NOMO-1 (cell line): Measurements from ENCODE around the gene EEFSEC.

ENCODE experiments used
- DNase-seq, 2 experiments: peaks; one replicate each; lab custom pipeline; 2025; ENCODE audit not compliant: unreplicated experiment in 2 of 2; lab: John Stamatoyannopoulos, UW

EEFSEC gene

DNA sequence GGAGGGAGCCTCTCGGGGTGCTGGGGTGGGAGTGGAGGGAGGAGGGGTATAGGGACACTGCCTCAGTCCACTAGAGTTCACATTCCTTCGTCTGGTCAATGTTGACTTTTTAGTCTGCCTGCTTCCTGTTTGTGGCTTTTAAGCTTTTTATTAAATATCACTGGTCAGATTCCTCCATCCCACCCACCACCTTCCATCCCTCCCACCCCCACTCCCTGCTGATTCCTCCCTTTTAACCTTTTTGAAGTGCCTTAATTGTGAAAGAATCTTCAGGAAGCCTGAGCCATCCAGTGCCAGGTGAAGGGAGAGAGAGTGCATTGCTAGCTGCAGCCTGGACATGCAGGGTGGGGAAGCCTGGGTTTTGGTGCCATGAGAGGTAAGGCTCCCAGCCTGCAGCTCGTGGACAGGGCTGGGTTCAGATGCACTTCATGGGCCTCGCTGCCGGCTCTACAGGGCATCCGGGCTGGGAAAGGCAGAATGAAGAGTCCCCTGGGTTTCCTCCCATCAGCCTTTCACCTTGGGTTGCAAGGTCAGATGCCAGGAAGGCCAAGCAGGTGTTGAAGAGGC, 207.5 kb downstream of the EEFSEC start:
- no peak for DNase-seq

DNA sequence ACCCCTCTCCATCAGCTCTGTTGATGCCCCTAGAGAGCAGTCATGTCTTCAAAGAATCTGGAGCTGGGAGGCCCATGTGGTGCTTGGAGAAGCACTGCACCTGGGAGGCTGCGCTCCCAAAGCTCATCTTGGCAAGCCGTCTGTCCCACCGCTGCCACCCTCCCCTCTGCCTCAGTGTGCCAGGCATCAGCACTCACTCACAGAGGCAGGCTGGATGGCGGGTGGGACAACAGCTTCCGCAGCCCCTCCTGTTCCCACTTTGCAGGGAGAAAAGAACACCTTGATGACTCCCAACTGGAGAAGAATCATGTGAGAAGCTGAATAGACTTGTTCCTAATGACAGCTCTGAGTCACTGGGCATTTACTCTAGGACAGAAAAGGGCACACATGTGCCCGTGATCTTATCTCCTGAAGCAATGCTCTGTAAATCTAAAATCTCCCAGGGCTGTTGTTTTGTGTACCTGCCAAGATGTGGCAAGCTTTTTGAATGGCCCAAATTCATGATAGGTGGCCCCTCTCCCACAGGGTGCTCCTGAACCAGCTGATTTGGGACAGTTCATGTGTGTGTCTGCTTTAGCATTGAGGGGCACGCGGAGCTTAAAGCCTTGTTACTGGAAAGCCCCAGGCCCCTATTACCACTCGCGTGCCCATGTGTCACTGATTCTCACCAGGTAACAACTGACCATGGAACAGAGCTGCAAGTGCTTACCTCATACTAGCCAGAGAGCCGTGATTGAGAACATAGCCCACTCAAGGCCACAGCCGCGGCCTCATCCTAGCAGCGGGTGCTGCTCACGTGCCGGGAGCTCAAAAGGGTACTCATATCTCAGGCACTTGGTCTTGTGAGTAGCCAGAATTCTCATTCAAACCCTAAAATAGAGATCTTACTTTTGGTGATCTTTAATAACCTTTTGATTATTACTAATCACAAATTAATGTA, 209.0 kb downstream of the EEFSEC start:
- no peak for DNase-seq

DNA sequence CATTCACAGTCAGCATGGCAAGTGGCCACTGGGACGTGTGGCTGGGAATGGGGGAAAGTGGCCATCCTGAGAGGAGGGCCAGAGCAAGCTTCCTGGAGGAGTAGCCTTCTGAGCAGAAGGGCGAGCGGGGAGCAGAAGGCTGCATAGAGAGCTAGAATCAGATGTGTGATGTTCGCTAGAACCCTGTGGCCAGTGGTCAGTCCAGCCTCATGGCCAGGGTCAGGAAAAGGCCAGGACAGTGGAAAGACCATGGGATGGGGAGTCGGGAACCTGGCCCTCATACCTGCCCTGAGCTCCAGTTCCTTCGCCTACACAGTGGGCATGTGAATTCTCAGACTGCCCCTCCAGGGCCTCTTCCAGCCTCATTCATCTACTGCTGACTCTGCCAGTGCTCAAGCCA, 211.0 kb downstream of the EEFSEC start:
- DNase-seq = no peak

DNA sequence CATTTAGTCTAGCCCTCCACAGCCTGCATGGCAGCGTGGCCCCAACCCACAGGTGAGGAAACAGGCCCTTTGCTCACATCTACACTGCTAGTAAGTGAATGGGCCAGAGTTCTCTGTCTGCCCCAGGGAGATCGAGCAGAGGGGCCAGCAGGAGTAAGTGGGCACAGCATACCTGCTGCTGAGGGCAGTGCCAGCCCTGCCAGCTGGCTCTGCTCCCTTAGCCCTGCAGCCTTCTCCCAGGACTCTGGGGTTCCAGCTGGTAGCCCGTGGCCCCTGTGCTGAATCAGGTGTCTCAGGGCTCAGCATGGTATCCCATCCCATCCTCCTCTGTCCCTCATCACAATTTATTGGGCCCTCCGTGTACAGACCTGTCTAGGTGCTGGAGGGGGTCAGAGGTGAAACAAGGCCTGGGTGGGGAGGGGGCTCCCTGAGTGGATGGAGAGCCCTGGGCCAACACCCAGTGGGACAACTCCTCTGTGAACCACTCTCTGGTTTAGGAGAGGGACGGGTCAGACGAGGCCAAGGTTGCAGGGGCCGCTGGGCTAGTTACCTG, 211.6 kb downstream of the EEFSEC start:
- DNase-seq = no peak

DNA sequence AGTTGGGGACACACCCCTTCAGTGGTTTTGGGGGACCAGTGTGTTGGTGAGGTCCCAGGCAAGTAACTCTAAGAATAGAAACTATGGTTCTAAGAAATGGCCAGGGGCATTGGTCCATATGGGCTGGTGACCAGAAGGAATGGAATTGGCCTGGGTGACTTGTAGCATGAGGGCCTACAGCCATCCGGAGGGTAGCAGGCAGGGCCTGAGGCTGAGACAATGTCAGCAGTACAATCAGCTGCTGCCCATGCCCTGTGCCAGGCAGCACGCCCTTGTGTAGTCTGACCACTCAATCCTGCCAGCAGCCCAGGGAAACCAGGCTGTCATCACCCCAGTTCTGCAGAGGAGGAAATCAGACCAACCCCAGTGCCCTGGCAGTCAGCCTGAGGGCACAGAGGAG, 212.9 kb downstream of the EEFSEC start:
- no peak for DNase-seq

DNA sequence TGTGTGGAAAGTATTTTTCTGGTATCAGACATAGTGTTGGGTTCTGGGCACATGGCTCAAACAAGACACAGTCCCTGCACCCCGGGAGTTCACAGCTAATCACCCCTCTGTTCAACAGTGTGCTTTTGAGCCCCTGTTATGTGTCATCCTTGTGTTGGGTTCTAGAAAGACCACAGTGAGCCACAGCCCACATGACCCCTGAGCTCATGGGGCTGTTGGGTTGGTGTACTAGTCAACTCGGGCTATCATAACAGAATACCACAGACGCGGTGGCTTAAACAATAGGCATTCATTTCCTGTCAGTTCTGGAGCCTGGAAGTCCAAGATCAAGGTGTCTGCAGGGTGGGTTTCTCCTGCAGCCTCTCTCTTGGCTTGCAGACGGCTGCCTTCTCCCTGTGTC, 213.4 kb downstream of the EEFSEC start:
- DNase-seq = no peak

DNA sequence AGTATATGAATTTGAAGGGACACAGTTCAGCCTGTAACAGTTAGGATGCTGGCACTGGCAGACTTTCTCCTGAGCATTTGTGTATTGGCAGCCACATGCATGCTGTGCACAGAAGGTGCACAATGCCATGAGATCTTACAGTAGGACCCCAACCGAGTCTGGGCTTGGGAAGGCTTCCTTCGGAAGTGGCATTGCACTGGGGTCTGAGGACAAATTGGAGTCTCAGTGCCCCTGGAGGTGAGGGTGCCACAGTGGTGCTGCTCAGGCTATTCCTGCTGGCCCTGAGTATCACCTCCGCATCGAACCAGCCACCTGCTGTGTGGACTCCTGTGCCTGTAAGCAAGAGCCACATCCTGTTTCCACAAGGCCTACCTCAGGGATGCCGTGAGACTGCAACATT, 213.9 kb downstream of the EEFSEC start:
- no peak for DNase-seq

DNA sequence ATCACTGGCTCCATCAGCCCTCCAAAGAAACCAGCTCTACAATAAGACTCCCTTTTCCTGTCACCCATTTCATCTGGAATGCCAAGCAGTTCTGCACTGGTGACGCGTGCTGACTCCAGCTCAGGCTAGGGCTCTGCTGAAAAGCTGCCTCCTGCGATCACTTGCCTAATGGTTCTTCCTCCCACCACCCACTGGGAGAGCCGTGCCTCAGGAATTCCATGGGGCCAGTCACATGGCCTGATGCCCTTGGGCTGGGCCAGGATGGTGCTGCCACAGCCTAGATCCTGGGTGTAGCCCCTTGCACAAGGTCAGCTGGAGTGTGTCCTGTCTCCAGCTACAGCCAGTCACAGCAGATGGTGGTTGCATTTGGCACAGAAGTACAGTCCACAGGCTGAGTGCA, 214.5 kb downstream of the EEFSEC start:
- DNase-seq = no peak

DNA sequence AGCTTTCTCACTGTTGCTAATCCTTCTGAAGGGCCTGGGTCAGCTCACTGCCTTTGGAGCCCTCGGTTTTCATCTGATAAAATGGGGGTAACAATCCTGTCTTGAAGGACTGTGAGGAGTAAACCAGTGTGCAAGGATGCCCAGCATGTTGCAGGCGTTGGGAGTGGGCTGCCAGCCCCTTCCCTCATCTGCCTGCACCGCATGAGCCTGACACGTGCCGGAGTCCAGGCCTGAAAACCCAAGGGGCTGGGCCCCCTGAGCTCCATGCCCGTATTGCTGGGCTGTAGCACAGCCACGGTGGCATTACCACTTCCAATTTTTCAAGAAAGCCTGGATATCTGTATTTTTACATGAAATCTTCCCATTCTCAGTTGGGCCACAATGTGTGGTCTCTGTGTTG, 215.3 kb downstream of the EEFSEC start:
- DNase-seq = no peak

DNA sequence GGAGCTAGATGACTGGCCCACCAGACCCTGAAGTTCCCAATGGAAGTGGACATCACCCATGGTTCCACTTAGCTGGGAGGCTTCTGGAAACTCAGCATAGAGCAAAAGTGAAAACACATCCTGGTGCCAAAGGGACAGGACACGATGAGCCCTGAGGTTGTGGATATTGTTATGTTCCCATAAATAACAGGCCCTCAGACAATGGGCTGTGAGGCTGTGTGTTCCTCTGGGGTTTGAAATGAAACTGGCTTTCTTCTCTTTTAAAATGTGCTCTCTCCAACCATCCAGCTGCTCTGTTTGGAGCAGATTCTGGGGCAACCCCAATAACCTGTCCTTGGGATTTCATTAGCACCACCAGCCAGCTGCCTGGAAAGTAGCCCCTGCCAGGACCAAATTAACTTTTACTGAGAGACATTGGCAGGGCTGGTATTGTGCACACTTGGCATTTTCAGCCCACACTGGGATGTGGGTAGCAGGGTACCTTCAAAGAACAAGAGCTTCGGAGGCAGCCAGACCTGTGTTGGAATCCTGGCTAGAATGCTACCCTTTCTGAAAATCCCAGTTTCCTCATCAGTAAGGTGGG, 215.9 kb downstream of the EEFSEC start:
- no peak for DNase-seq

DNA sequence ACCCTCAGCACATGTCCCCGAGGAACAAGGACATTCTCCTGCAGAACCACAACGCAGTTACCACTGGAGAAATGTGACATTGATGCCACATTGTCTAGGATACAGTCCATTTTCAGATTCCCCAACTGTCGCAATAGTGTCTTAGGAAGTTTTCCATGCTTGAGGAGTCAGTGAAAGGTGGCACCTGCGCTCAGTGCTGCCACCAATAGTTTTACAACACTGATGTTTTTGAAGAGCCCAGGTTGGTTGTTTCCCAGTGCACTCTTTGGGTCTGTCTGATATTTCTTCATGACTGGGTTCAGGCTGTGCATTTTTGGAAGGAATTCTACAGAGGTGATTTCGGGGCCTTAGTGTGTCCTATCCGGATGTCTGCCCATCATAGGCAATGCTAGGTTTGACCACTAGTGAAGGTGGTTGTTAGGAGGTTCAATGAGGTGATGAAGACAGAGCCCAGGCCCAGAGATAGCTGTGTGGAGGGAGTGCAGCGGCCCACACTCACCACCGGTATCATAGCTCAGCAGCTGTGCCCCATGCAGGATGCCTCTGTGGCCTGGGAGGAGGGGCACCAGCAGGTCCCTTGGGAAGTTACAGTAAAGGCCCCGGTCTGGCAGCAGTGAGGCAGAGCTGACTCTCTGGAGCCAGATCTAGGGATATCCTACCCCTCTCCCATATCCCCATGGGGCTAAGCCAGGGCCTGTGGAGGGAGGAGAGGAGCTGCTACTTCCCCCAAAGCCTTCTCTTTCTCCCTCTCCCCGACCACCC, 216.8 kb downstream of the EEFSEC start:
- no peak for DNase-seq

DNA sequence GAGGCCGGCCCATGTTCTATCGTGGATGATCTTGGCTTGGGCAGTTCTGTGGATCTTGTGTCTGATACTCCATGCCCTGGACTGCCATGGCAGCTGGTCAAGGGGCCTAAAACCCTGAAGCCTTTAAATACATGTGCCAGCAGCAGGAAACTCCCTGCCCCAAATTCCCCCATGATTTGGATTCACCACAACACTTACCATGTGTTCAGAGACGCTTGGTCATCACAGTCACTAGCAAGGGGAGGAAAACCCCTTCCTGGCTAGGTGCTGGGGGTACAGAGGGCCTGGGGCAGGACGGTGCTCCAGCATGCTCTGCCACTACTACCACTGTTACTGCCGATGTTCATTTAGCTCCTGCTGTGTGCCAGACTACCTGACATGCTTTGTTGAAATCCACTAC, 219.0 kb downstream of the EEFSEC start:
- no peak for DNase-seq

DNA sequence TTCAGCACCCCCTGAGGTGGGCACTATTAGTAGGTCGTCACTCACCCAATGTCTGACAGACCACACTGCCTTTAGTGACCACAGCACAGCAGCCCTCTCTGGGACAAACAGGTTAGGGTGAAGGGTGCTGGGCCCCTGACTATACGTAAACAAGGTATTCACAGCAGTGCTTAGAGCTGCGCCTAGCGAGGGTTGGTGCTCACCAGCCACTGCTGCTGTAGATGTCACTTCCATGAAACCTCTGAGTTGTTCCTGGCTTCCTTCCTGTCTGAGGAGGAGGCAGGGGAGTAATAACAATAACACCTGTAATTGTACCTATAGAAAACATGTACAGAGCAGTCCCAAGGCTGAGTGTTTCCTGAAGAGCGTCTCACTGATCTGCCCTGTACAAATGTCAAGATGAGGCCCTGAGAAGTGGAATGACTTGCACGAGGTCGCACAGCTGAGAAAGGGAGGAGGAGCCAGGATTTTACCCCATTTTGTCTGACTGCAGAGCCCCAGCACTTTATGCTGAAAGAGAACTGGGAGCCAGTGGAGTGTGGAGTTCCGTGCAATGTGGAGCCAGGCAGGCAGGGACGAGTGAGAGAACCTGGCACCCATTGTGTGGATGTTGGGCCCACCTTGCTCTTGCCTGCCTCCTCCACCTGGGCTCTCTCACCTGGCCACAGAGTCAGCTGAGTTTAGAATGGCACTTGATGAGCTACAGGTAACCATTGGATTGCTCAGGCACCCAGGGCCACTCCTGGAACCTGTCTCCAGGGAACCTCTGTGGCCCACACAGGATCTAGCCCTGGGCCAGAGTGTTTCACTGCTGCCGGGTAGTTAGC, 219.6 kb downstream of the EEFSEC start:
- no peak for DNase-seq

DNA sequence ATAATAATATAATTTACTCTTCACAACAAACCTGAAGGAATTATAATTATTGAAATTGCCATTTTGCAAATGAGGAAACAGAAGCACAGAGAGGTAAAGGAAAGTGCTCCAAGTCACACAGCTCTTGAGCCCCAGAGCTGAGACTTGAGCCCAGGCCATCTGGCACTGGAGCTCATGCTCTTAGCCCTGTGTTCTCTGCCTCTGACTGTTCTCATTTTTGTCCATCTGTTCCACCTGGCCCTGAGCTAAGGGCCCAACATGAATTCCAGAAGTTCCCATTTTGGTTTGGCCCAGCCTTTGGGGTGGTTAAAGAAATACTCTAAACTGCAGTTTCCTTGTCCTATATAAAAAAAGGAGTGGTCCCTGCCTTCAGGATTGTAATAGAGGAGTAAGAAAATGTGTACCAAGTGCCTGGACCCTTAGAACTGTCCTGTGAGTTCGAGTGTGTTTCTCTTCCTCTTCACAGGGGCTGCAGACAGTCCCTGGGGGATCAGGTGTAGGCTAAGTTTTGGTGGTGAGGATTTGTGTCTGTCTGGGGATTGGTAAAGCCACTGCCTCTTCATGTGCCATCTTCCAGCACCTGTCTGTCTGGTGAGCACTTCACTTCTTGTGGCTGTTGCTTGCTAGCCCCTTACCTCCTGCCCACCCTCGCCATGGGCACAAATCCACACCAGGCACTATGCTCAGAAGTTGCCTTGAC, 221.6 kb downstream of the EEFSEC start:
- no peak for DNase-seq

DNA sequence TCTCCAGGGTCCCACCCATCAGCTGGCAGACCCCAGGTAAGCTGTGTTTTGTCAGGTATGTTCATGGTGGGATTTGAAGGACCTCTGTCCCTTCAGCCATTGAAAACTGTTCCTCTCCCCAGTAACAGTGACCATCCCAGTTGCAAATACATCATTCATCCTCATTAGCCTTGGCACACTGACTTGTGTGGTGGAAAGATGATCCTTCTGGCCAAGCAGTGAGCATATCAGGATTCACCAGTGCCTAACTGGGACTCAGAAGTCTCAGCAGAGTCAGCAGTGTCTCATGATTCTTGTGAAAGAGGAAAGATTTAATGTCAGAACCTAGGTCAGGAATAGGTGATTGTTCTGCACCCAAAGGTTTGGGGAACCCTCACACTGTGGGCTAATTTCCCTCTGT, 223.2 kb downstream of the EEFSEC start:
- no peak for DNase-seq

DNA sequence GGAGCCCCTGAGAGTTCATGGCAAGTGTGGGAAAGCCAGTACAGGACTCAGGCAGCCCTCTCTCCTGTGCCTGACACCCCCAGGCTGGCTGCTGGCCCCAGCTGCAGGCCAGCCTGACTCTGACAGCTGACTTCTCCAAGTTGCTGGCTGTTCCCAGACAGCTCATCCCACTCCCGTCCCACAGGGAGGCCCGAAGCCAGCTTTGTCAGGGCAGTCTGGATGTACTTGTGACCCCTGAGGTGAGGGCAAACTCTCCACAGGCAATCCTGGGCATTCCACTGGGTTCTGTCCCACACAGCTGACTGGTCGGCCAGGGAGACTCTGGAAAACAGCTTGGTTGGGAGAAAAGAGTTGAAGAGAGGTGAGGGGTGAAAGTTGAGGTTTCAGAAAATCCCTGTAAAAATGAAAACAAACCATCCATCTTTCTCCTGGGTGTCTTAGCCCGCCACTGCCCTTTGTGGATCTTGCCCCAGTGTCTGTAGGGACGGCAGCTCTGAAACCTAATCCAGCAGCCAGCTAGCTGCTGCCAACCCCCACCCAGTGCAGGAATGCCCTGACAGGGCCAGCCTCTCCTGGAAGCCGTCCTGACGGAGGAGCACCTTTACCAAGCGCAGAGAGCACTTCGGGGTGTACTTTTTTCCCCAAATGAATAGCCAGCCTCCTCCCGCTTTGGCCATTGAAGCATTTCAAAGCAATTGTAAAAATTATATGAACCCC, 225.5 kb downstream of the EEFSEC start:
- DNase-seq = no peak

DNA sequence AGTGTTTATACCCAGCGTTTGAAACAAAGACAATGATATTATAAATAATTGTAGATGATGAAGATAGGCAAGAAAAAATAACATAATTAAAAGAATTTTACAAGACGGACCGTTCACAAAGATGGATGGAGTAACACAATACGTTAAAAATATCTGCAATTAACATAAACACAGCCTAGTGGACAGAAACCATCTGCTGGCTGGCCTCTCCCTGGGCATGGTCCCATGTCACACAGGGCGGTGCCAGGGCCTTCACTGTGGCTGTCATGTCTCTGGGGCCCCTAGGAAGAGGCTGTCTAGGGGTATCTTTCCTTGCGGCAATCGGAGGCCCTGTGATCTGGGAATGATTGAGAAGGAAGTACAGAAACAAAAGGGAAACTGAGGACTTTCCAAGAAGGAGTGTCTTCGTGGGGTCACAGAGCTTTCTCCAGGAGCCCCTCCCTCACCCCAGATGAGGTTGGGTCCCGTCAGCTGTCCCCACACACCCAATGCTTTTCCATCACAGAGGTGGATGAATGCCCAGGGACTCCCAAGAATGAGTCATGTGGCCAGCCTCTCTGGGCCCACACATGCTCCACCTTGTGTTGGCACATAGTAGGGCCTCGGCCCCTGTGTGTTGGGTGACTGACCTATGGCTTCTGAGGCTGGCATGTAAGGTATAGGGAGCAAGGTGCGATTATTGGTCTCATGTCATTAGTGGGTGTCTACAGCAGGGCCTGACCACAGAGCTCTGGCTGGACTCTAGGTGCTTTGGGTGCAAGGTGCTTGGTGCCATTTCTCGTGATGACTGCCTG, 226.3 kb downstream of the EEFSEC start:
- no peak for DNase-seq

DNA sequence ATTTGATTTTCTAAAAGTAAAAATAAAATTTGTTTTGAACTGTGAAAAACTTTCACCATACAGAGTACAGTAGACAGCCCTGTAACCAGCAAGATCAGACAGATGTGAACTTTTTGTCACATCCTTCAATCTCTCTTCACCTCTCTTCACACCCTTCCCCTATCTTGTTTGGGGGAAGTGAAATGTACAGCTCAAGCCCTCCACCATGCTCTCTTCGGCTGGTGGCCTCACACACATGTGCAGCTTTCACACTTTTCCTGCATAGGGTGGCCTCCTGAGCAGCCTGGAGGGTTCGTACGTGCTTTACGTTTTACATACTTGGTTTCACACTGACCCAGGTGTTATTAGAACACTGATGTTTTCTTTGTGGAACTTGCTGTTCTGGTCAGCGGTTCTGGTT, 227.0 kb downstream of the EEFSEC start:
- DNase-seq = no peak
